ENCODE measurements around the gene RMND1. TPM values are rescaled to one million over a fixed set of nuclear protein-coding genes. Genes with fewer than 3 reads are reported as not detected.

Gene RMND1
- total RNA-seq, 2 donors from 2014 or later: 20.7 to 21.2 TPM

DNA sequence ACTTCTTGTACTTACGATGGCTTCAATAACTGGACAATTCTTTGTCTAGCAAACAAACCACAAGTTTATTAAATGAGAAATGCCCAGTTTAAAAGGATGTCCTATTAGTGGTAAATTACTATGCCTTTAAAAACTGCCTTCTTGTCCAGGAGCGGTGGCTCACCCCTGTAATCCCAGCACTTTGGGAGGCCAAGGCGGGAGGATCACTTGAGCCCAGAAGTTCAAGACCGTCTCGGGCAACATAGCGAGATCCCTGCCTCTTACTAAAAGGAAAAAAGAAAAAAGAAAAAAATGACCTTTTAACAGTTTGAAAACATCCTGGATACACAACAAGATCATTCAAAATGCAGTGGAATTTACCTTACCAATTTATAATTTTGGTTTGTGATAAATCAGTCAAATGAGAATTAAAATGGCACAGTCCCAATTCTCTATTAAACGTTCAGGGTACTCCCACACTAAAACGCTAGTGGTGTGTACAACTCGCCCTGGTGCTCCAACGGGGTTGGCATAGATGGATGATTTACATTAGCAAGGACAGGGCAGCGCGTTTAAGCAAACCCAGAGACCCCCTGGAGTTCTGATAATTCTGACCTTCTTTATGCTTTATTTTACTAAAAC lies 62.8 kb downstream of the RMND1 start:
- Histone ChIP-seq H3K36me3 (no peaks in the 10 kb centered on the region), H3K27me3 (replicated peaks; ENCODE audit: insufficient read depth) (no peaks in the 10 kb centered on the region), H3K9me3 (no peaks in the 10 kb centered on the region), H3K4me3 (peak overlapping the region; percentile 85), H3K4me1 (ENCODE audit: control insufficient read depth in 1 of 2, low read depth in 2 of 2) (peaks cover 25 to 43% of the 10 kb centered on the region in 2 donors), H3K27ac (peak overlapping the region; percentile 97 to 99)
- ATAC-seq (ENCODE audit: insufficient number of reproducible peaks, low FRiP score, low read depth): no peak
- DNase-seq (ENCODE audit: low spot score): no peak
- TF ChIP-seq CTCF (IDR thresholded peaks at IDR 0.05): no peak

- no peak for TF ChIP-seq CTCF (IDR thresholded peaks at IDR 0.05)
- H3K27me3 ChIP-seq (replicated peaks; ENCODE audit: insufficient read depth): no peaks in the 10 kb centered on the region
- H3K9me3 ChIP-seq: no peaks in the 10 kb centered on the region
- H3K27ac ChIP-seq: peak overlapping the region; percentile 37 to 97
- no peaks in the 10 kb centered on the region for H3K36me3 ChIP-seq
- DNase-seq (ENCODE audit: low spot score) (no peak), ATAC-seq (ENCODE audit: insufficient number of reproducible peaks, low FRiP score, low read depth) (no peak)
- H3K4me1 ChIP-seq (ENCODE audit: control insufficient read depth in 1 of 2, low read depth in 2 of 2): peaks cover 20 to 34% of the 10 kb centered on the region in 2 donors
- H3K4me3 ChIP-seq: no peak overlapping the region
Observed at GRCh38 chr6:151388236-151388635, 63.7 kb downstream of the RMND1 start.

DNA sequence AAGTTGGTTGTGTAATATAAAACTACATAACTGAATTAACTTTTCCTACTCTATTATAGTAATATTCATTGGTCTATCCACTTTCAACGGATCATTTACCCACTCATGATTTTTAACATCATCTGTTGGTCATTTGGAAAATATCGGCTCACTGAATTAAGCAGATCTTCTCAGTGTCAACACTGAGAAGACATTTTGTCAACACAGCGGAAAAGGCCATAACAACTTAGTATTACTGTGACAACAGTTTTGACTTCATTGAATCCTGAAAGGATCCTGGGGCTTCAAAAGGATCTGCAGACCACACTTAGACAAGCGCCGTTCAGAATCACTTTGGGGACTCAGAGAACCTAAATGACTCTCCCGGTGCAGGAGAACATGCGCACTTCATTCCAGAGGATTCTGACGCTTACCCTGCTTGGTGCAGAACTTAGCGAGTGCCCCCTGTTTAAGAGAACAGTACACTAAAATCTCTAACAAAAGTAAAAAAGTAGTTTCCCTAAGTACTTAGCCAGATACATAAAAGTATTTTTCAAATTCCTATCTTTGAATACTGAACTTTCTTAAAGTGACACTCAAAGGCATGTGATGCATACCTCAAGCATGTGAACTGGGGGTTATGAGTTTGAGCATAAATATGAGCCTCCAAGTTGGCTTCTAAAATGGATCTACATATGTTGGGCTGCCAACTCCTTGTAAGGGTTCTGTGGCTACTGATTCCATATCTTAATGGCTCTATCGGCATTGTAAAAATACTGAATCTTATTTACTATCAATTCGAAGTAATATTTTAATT lies 64.6 kb downstream of the RMND1 start:
- no peak for DNase-seq (ENCODE audit: low spot score)
- no peak overlapping the region for H3K27ac ChIP-seq

DNA sequence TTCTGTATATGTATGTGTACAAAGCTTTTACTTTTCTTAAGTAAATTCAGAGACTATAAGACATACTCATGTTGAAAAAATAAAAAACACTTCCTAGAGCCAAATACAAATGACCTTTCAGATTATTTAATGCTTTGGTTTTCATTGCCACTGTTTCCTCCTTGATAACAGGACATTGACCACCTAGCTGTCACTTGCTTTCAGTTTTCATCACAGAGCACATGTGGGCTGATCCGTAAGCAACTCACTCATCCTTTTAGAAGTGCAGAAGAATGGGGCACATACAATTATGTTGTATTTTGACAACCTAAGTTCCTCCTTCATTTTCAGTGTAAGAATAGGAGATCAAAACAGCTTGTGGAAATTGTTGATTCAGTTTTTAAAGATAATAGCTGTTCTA lies 66.7 kb downstream of the RMND1 start:
- ATAC-seq (ENCODE audit: insufficient number of reproducible peaks, low FRiP score, low read depth): no peak

More for the DNA sequence above, 64.6 kb downstream of the RMND1 start:
- H3K4me3 ChIP-seq: no peak overlapping the region
- H3K36me3 ChIP-seq: no peaks in the 10 kb centered on the region
- no peak for ATAC-seq (ENCODE audit: insufficient number of reproducible peaks, low FRiP score, low read depth)
- peaks cover 13 to 25% of the 10 kb centered on the region in 2 donors for H3K4me1 ChIP-seq (ENCODE audit: control insufficient read depth in 1 of 2, low read depth in 2 of 2)
- H3K9me3 ChIP-seq: no peaks in the 10 kb centered on the region
- no peaks in the 10 kb centered on the region for H3K27me3 ChIP-seq (replicated peaks; ENCODE audit: insufficient read depth)
- TF ChIP-seq CTCF (IDR thresholded peaks at IDR 0.05): no peak

More for the DNA sequence above, 66.7 kb downstream of the RMND1 start:
- Histone ChIP-seq H3K9me3 (no peaks in the 10 kb centered on the region), H3K4me1 (ENCODE audit: control insufficient read depth in 1 of 2, low read depth in 2 of 2) (peaks cover 8 to 20% of the 10 kb centered on the region in 2 donors), H3K27ac (no peak overlapping the region), H3K4me3 (no peak overlapping the region), H3K36me3 (no peaks in the 10 kb centered on the region), H3K27me3 (replicated peaks; ENCODE audit: insufficient read depth) (no peaks in the 10 kb centered on the region)
- no peak for TF ChIP-seq CTCF (IDR thresholded peaks at IDR 0.05)
- no peak for DNase-seq (ENCODE audit: low spot score)

All from thoracic aorta (tissue), 2 donors.